SIG-M5 (cell line): Measurements from ENCODE around the gene CHST3.

ENCODE experiments used
- DNase-seq: peaks from one replicate; lab custom pipeline; 2025; lab: John Stamatoyannopoulos, UW

The CHST3 gene

DNA sequence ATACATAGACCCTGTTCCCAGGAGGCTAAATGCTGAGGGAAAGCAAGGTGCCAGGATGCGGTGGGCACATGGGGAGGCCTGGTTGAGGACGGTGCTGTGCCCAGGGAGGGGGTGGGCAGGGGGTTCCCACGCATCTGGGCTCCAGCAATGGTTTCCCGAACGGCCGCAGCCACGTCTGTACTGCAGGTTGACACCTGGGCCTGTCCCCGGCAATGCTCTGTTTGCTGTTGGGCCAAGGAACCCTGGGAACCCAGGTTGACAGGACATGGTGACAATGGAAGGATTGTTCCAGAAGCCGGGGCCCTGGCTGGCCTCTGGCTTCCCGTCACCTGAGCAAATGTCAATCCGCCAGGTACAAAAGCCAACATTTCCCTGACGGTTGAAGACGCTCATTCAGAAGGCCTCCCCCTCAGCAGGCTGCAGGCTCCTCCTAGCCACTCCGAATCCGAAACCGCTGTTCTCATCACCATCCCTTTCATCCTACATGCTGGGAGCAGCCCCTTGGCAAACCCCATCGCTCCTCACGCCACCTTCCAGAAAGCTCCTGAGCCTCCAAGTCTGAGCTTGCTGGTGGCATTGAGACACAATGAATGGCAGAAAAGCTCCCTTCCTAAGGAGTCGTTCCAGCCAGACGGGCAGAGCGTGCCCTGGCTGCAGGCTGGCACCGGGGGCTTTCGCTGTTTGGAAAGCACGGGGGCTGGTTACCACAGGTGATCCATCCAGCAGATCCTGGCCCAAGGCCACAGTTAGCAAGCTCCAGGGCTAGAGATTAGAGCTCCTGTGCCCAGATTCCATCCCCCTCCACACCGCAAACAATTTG lies 92.9 kb downstream of the CHST3 start:
- no peak for DNase-seq

DNA sequence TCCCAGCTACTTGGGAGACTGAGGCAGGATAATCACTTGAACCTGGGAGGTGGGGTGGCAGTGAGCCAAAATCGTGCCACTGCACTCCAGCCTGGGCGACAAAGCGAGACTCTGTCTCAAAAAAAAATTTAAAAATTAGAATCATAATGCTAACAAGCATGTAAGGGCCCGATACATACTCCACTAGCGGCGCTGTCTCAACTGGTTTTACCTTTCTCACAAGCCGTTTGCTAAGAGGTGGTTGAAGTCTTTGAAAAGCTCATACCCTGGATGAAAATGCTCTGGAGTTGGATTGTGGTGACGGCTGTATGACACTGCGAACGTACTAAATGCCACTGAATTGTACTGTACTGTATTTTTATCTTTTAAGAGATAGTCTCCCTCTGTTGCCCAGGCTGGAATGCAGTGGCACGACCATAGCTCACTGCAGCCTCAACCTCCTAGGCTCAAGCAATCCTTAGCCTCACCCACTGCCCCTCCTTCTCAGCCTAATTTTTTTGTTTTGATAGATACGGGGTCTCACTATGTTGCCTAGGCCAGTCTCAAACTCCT lies 94.2 kb downstream of the CHST3 start:
- DNase-seq: no peak

- DNase-seq: no peak
Measured at GRCh38 chr10:72058989-72059842, 95.0 kb downstream of the CHST3 start.

GRCh38 chr10:72059843-72060822 lies 95.9 kb downstream of the CHST3 start:
- DNase-seq: no peak

- no peak for DNase-seq
Measured at GRCh38 chr10:72061491-72061890, 97.3 kb downstream of the CHST3 start.

DNA sequence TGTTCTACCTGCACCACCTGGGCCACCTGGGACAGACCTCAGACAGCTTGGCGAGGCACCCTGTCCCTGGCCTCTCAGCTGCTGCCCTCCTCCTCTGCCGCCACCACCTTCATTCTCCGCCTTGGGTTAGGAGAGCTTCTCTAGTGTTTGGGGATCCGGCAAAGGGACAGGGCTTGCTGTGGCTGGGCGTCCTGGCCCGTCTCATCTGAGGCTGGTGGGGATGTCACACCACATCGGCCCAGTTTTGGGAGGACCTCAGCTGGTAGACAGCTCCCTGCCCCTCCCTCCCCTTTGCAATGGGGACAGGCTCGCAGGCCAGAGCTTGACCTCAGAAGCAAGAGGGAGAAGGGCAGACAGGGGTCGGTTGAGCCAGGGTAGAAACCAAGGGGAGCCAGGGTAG lies 97.7 kb downstream of the CHST3 start:
- no peak for DNase-seq

DNA sequence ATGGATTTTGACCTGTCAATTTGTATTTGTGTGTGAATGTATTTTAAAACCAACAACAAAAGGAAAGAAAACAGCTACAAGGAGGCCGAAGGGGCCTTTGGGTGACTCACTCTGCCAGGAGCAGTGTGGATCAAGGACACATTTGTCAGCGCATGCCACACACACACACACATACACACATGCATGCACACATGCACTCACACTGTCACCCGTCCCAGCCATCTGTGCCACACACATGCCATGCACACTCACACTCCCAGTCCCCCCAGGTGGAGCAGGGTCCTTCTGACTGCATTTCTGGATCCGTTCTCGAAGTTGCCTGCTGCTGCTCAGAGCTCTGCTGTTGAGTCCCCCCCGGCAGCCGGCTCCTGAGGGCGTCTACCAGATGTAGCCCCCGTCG lies 98.2 kb downstream of the CHST3 start:
- no peak for DNase-seq
